Psoas muscle (tissue), 8 donors: ENCODE results near the gene PCNX2. TPM values are rescaled to one million over a fixed set of nuclear protein-coding genes. Genes with fewer than 3 reads are reported as not detected.

Experiments
- ATAC-seq, 4 donors: fragments of 200-7000 bp; cut with Tn5 transposase; one replicate each; pipeline ENCODE4 v1.9.1; 2020; ENCODE audit warnings: moderate library complexity in 3 of 4, mild to moderate bottlenecking in 2 of 4
- DNase-seq, 2 donors: peaks; one replicate each; pipeline ENCODE4 v3.0.0-alpha.2; 2020
- H3K27ac ChIP-seq: fragments of 200-600 bp; one replicate; pipeline ENCODE4 v1.8.0; 2022
- H3K27me3 ChIP-seq, 3 donors: fragments of 200-600 bp in 1 of 3; one replicate each; pipeline versions ENCODE4 v1.6.1 to v1.8.0; 2013 to 2022; ENCODE audit warnings: low read length in 2 of 3, mild to moderate bottlenecking in 2 of 3, moderate library complexity in 1 of 3; ENCODE audit not compliant: insufficient read depth in 3 of 3
- H3K36me3 ChIP-seq, 2 donors: fragments of 200-600 bp in 1 of 2; one replicate each; pipeline versions ENCODE4 v1.6.1 to v1.8.0; 2013 to 2022; ENCODE audit warnings: low read depth in 1 of 2, mild to moderate bottlenecking in 1 of 2, moderate library complexity in 1 of 2; ENCODE audit not compliant: insufficient read depth in 1 of 2
- H3K4me1 ChIP-seq: fragments of 200-600 bp; one replicate; pipeline ENCODE4 v1.8.0; 2022
- H3K4me3 ChIP-seq: fragments of 200-600 bp; one replicate; pipeline ENCODE4 v1.8.0; 2022; ENCODE audit warnings: mild to moderate bottlenecking
- H3K9me3 ChIP-seq: fragments of 200-600 bp; one replicate; pipeline ENCODE4 v1.8.0; 2022
- WGBS, 3 donors: extraction: QIAGEN DNeasy Blood & Tissue Kit; methylation state at CpG; one replicate each; pipeline versions ENCODE4 v1.1.6 to v1.1.7; 2013; 5-methylcytosine and 5-hydroxymethylcytosine counted together
- intact Hi-C, 2 donors: fragments of 100-400 bp; cut with DNase I; formaldehyde crosslinking; loops; one replicate each; pipeline versions ENCODE4 v1.11.0 to v1.14.2; 2022
- polyA plus RNA-seq, 3 donors: library from polyadenylated mRNA; stranded (reverse); fragments of 200-250 nt; gene quantifications; one replicate each; pipeline ENCODE4 v1.2.3, GENCODE V29; 2013
- total RNA-seq, 4 donors: library from RNA; stranded (reverse); fragmentation: NEBNext Ultra II Directional in 2 of 4; extraction: Animal tissue kit (Norgen Biotek cat#: 25700) in 2 of 4; gene quantifications; one replicate each; pipeline versions ENCODE4 v1.2.1 to v1.2.4, GENCODE V29; 2021 to 2023
- TF ChIP-seq, protein P1 (sequence below): fragments of 200-600 bp; IDR thresholded peaks from one replicate; pipeline ENCODE4 v1.8.0; 2022; ENCODE audit warnings: antibody characterized with exemption
- donor health status: healthy with polysubstance abuse.
- donor health status: DM: no; HTN: no; CAD: no; lungs with moderate emphysema.
- donor health status: Bipolar disorder and iron deficiency.
- donor health status: healthy.
- donor health status: DM: yes; HTN: yes; CAD: no.
- donor health status: DM: no; HTN: no; CAD: no.
- donor health status: DM: no; HTN: no; CAD: no.
- donor health status: DM: yes; HTN: yes; CAD: no.

Gene PCNX2
- total and polyA plus RNA-seq, 7 donors: 0.16 to 1.1 (median 0.54) TPM

DNA sequence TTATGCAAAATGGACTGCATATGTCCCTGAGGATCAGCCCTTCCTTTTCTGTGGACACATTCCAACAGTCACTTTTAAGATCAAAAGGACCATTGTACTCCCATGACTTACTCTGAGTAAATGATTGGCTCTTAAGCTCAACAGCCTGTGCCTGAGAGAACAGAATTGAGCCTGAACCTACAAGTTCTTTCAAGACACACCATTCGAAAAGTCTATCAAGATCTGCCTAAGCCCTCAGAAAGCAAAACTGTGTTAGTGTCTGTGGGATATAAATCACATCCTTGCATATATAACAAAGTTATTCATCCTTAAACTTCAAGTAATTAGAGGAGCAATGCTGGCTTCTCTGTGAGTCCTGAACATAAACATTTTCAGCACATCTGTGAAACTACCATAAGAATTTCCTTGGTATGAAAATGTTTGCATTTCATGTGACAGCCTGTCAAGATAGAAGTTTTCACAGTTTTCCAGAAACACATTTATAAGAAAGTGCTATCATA is 41.6 kb downstream of the PCNX2 start:
- DNase-seq (no peak), ATAC-seq (no peak)
- H3K36me3 ChIP-seq: no peaks in the 10 kb centered on the region
- no peak overlapping the region for H3K4me3 ChIP-seq
- WGBS, 3 donors: 64 to 81% (median 68%) methylated on average over 1 of the region's 1 CpG
- no peaks in the 10 kb centered on the region for H3K4me1 ChIP-seq
- TF ChIP-seq, protein P1, sequence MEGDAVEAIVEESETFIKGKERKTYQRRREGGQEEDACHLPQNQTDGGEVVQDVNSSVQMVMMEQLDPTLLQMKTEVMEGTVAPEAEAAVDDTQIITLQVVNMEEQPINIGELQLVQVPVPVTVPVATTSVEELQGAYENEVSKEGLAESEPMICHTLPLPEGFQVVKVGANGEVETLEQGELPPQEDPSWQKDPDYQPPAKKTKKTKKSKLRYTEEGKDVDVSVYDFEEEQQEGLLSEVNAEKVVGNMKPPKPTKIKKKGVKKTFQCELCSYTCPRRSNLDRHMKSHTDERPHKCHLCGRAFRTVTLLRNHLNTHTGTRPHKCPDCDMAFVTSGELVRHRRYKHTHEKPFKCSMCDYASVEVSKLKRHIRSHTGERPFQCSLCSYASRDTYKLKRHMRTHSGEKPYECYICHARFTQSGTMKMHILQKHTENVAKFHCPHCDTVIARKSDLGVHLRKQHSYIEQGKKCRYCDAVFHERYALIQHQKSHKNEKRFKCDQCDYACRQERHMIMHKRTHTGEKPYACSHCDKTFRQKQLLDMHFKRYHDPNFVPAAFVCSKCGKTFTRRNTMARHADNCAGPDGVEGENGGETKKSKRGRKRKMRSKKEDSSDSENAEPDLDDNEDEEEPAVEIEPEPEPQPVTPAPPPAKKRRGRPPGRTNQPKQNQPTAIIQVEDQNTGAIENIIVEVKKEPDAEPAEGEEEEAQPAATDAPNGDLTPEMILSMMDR: no peak
- no peaks in the 10 kb centered on the region for H3K9me3 ChIP-seq
- intact Hi-C loops: no loop called here
- no peak overlapping the region for H3K27ac ChIP-seq
- no peaks in the 10 kb centered on the region for H3K27me3 ChIP-seq

DNA sequence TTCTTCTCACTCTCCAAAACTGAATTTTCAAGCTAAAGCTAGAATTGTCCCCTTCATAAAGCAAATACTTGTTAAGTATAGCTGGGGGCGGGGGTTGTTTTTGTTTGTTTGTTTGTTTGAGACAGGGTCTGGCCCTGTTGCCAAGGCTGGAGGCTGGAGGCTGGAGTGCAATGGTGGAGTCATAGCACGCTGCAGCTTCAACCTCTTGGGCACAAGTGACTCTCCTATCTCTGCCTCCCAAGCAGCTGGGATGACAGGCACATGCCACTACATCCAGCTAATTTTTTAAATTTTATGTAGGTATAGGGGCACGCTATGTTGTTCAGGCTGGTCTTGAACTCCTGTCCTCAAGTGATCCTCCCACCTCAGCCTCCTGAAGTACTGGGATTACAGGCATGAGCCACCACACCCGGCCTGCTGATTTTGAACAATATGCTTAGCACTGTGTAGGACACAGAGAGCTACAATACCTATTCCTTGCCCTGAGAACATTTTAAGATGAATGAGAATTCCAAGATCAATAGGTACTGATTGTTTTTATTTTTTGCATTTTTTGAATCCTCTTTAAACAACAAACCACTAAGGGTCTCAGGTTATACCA is 42.2 kb downstream of the PCNX2 start:
- intact Hi-C loops: no loop called here
- ATAC-seq (no peak), DNase-seq (no peak)
- H3K27ac ChIP-seq: no peak overlapping the region
- H3K36me3 ChIP-seq: no peaks in the 10 kb centered on the region
- no peaks in the 10 kb centered on the region for H3K9me3 ChIP-seq
- no peaks in the 10 kb centered on the region for H3K27me3 ChIP-seq
- TF ChIP-seq, protein P1: no peak
- 94 to 96% (median 95%) methylated on average over 4 of the region's 4 CpGs for WGBS, 3 donors
- H3K4me3 ChIP-seq: no peak overlapping the region
- H3K4me1 ChIP-seq: no peaks in the 10 kb centered on the region

DNA sequence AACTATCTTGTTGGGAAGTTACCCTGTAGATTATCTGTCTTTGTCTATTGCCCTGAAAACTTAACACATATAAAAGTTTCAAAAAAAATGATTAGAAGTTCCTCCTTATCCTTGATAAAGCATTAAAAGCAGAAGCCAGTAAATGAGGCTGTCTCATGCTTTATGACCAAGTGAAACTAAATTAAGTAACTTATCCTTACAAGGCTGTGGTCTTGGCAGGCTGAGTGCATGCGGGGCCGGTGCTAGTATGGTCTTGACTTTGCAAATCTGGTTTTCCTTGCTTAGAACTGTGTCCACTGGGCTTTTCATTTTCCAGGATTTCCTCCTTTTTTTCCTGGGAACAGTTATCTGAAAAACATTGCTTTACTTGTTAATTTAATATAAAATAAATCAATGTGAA is 43.1 kb downstream of the PCNX2 start:
- TF ChIP-seq, protein P1: no peak
- Histone ChIP-seq H3K27me3 (no peaks in the 10 kb centered on the region), H3K4me3 (no peak overlapping the region), H3K27ac (no peak overlapping the region), H3K36me3 (no peaks in the 10 kb centered on the region), H3K9me3 (no peaks in the 10 kb centered on the region), H3K4me1 (no peaks in the 10 kb centered on the region)
- no peak for DNase-seq
- intact Hi-C loops: no loop called here
- no peak for ATAC-seq
- WGBS, 3 donors: 13 to 33% (median 20%) methylated on average over 2 of the region's 2 CpGs

DNA sequence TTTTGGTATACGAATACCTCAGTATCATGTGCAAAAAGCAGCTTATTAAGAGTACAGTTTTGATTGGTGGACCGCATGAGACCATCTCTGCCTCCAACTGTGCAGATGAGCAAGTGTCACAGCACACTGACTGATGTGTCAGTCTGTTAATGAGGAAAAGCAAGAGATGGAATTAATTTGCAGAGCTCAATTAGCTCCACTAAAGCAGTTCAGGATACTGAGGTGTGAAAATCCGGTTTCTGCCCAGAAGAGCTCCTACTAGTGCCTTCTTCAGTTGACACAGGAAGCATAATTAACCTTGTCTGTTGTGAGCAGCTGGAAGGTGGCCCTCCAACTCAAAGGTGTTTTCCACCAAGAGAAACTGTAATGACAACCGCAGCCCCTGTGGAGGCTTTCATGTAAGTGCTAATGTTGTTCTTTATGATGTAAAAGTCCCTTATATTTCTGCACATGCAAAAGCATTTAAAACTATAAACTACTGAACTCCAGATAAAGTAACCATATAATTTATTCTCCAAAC is 44.3 kb downstream of the PCNX2 start:
- DNase-seq (no peak), ATAC-seq (no peak)
- 78 to 84% (median 81%) methylated on average over 4 of the region's 4 CpGs for WGBS, 3 donors
- H3K36me3 ChIP-seq: no peaks in the 10 kb centered on the region
- H3K9me3 ChIP-seq: no peaks in the 10 kb centered on the region
- no peak overlapping the region for H3K4me3 ChIP-seq
- TF ChIP-seq, protein P1: no peak
- no peak overlapping the region for H3K27ac ChIP-seq
- no peaks in the 10 kb centered on the region for H3K4me1 ChIP-seq
- no peaks in the 10 kb centered on the region for H3K27me3 ChIP-seq
- intact Hi-C loops: no loop called here

DNA sequence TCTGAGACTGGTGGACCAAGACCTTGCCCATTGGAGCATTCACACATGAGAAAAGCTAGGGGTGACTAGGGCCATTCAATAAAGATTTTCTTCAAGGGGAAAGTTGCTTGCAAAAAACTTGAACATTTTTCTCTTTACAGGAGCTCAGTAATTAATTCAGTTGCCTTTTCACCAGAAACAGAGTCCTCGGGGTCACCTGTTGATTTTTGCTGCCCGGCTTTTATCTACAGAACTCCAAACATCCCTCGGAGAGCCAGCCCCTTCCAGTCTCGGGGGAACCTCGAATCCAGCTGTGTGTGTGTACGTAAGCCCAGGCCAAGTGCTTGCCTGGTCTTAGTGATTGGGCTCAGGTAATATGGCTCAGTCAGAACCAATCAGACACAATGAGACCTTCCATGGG is 47.5 kb downstream of the PCNX2 start:
- Histone ChIP-seq H3K4me1 (no peaks in the 10 kb centered on the region), H3K36me3 (no peaks in the 10 kb centered on the region), H3K4me3 (no peak overlapping the region), H3K9me3 (no peaks in the 10 kb centered on the region), H3K27ac (no peak overlapping the region), H3K27me3 (no peaks in the 10 kb centered on the region)
- WGBS, 3 donors: 75 to 91% (median 80%) methylated on average over 6 of the region's 6 CpGs
- TF ChIP-seq, protein P1: no peak
- no peak for DNase-seq
- intact Hi-C loops: no loop called here
- ATAC-seq: no peak
